GDM1 (cell line): ENCODE results near the gene FAM237A.

Experiments used
- DNase-seq: peaks from one replicate; lab custom pipeline; 2025; lab: John Stamatoyannopoulos, UW

FAM237A gene

GRCh38 chr2:206642075-206643025 lies at the start of gene FAM237A:
Gene FAM237A, plus strand, starts transcription at chr2:206642487. Its CDS starts 1,750 bp downstream, at chr2:206644237.
- DNase-seq, result peak; percentile 1

- DNase-seq, result no peak
These were observed 44.5 kb upstream of the FAM237A start for GRCh38 chr2:206597717-206598218.

GRCh38 chr2:206603243-206603642 lies 39.0 kb upstream of the FAM237A start:
- DNase-seq, result no peak

- no peak for DNase-seq
These were observed 31.8 kb upstream of the FAM237A start for GRCh38 chr2:206610451-206610850.

GRCh38 chr2:206611191-206611590 lies 31.1 kb upstream of the FAM237A start:
- no peak for DNase-seq

- no peak for DNase-seq
These were observed 30.6 kb upstream of the FAM237A start for GRCh38 chr2:206611736-206612135.

- no peak for DNase-seq
These were observed 27.5 kb upstream of the FAM237A start for GRCh38 chr2:206614811-206615210.

GRCh38 chr2:206615417-206616089 lies 26.7 kb upstream of the FAM237A start:
- DNase-seq, result no peak

GRCh38 chr2:206616151-206616550 lies 26.1 kb upstream of the FAM237A start:
- DNase-seq, result no peak

GRCh38 chr2:206619011-206619410 lies 23.3 kb upstream of the FAM237A start:
- no peak for DNase-seq

GRCh38 chr2:206626108-206626507 lies 16.2 kb upstream of the FAM237A start:
- DNase-seq, result no peak

GRCh38 chr2:206627632-206628031 lies 14.7 kb upstream of the FAM237A start:
- DNase-seq, result no peak

- DNase-seq, result no peak
These were observed 10.9 kb upstream of the FAM237A start for GRCh38 chr2:206631340-206631739.

- no peak for DNase-seq
These were observed 7.3 kb upstream of the FAM237A start for GRCh38 chr2:206635015-206635414.

- no peak for DNase-seq
These were observed 2.7 kb upstream of the FAM237A start for GRCh38 chr2:206639636-206640035.

- no peak for DNase-seq
These were observed 1.1 kb upstream of the FAM237A start for GRCh38 chr2:206641226-206641625.

GRCh38 chr2:206647985-206648384 lies 5.7 kb downstream of the FAM237A start:
- DNase-seq, result no peak

GRCh38 chr2:206657087-206657486 lies 14.8 kb downstream of the FAM237A start:
- no peak for DNase-seq

- DNase-seq, result no peak
These were observed 23.0 kb downstream of the FAM237A start for GRCh38 chr2:206665251-206665650.

GRCh38 chr2:206670531-206671319 lies 28.4 kb downstream of the FAM237A start:
- no peak for DNase-seq

- no peak for DNase-seq
These were observed 41.3 kb downstream of the FAM237A start for GRCh38 chr2:206683546-206683945.

GRCh38 chr2:206688453-206688852 lies 46.2 kb downstream of the FAM237A start:
- DNase-seq, result no peak
